Activated CD8-positive, alpha-beta memory T cell treated with anti-CD3 and anti-CD28 coated beads for 36 hours (primary cell): ENCODE data around the gene CRB3. TPM values are rescaled to one million over a fixed set of nuclear protein-coding genes. Genes with fewer than 3 reads are reported as not detected.
"Not testable (repeated sequence)": the region's sequence is repeated elsewhere in the genome, so short reads cannot be mapped to it uniquely, and the experiment has no call there.

ENCODE experiments used
- CTCF ChIA-PET: fragments of 350-600 bp; sonication (Branson Sonifier 250); formaldehyde crosslinking; loops from one replicate; lab custom pipeline; 2021; ENCODE audit warnings: antibody characterized with exemption; lab: Charles Lee
- POLR2A ChIA-PET: fragments of 350-600 bp; sonication (Branson Sonifier 250); formaldehyde crosslinking; loops from one replicate; lab custom pipeline; 2021; ENCODE audit warnings: antibody characterized with exemption; lab: Charles Lee
- total RNA-seq, 2 experiments: library from RNA; stranded (reverse); gene quantifications; one replicate each; pipeline ENCODE4 v1.2.3, GENCODE V29; 2021

CRB3 gene
- total RNA-seq, 2 experiments from 2014 or later = 0.38 to 0.75 TPM

- ChIA-PET CTCF (interaction anchor here (0.9 to 1.6 kb wide), 3 partner anchors 10 to 185 kb away, joined by 3 to 6 read pairs (median 4); no protein-coding TSS in a partner anchor), POLR2A (interaction anchor here (0.6 kb wide), 1 partner anchor 88 kb away, joined by 4 read pairs; no protein-coding TSS in a partner anchor)
Observed at GRCh38 chr19:6500837-6501739, 37.0 kb downstream of the CRB3 start.

GRCh38 chr19:6501740-6502648, 37.9 kb downstream of the CRB3 start, which contains the start of gene TUBB4A:
TUBB4A (minus strand) TSS chr19:6502309; CDS start chr19:6502212, 97 bp downstream.
- POLR2A ChIA-PET = interaction anchor here (0.8 kb wide), 1 partner anchor 21 kb away, joined by 4 read pairs; the partner anchor contains the start of gene DENND1C
- CTCF ChIA-PET = interaction anchor here (0.9 kb wide), 1 partner anchor 362 kb away, joined by 3 read pairs; no protein-coding TSS in a partner anchor

- POLR2A ChIA-PET = interaction anchor here (0.6 kb wide), 2 partner anchors 22 to 87 kb away, joined by 3 read pairs; partner anchors contain the start of gene DENND1C
- CTCF ChIA-PET = interaction anchor here (0.7 to 1.4 kb wide), 7 partner anchors 11 to 359 kb away, joined by 3 to 4 read pairs (median 3); partner anchors contain the start of gene ALKBH7
Observed at GRCh38 chr19:6503407-6504201, 39.5 kb downstream of the CRB3 start.

GRCh38 chr19:6508028-6508771, 44.1 kb downstream of the CRB3 start:
- CTCF ChIA-PET, POLR2A ChIA-PET: not testable (repeated sequence)

- ChIA-PET CTCF (no interaction called here), POLR2A (no interaction called here)
Observed at GRCh38 chr19:6509118-6509971, 45.3 kb downstream of the CRB3 start.

GRCh38 chr19:6510618-6511017, 46.5 kb downstream of the CRB3 start:
- POLR2A ChIA-PET = interaction anchor here (0.5 kb wide), 1 partner anchor 31 kb away, joined by 7 read pairs; no protein-coding TSS in a partner anchor
- CTCF ChIA-PET = interaction anchor here (0.7 kb wide), 1 partner anchor 49 kb away, joined by 3 read pairs; no protein-coding TSS in a partner anchor

- CTCF ChIA-PET = no interaction called here
- POLR2A ChIA-PET = no interaction called here
Observed at GRCh38 chr19:6514089-6514488, 50.0 kb downstream of the CRB3 start.

- POLR2A ChIA-PET = no interaction called here
Observed at GRCh38 chr19:6514926-6515544, 51.0 kb downstream of the CRB3 start.

GRCh38 chr19:6516018-6516658, 52.1 kb downstream of the CRB3 start:
- CTCF ChIA-PET = interaction anchor here (0.6 to 2.2 kb wide), 33 partner anchors 11 to 352 kb away, joined by 3 to 15 read pairs (median 4); partner anchors contain the start of genes DENND1C and TRIP10
- POLR2A ChIA-PET = interaction anchor here (0.6 kb wide), 1 partner anchor 17 kb away, joined by 3 read pairs; no protein-coding TSS in a partner anchor

More at GRCh38 chr19:6514926-6515544, 51.0 kb downstream of the CRB3 start:
- CTCF ChIA-PET = interaction anchor here (0.6 kb wide), 1 partner anchor 65 kb away, joined by 3 read pairs; no protein-coding TSS in a partner anchor

Other genes starting within 250 kb of the CRB3 start
- 10 to 100 TPM; 59.6 to 70.3 TPM for gene MLLT1, start 184.3 kb upstream of the CRB3 start, total RNA-seq
- gene ACER1, start 130.7 kb upstream of the CRB3 start, total RNA-seq = not detected
- 100 to 1,000 TPM; 209 to 212 TPM for gene CLPP, start 102.7 kb upstream of the CRB3 start, total RNA-seq
- 10 to 100 TPM; 28.3 to 33.8 TPM for gene ALKBH7, start 91.5 kb upstream of the CRB3 start, total RNA-seq
- gene PSPN, start 88.3 kb upstream of the CRB3 start, total RNA-seq = 1 to 10 TPM in 1 of 2 experiments, under 1 TPM in 1; 0.99 to 1.2 TPM
- 10 to 100 TPM; 61.5 to 66.6 TPM for gene GTF2F1, start 71.1 kb upstream of the CRB3 start, total RNA-seq
- 100 to 1,000 TPM; 453 to 471 TPM for gene KHSRP, start 39.5 kb upstream of the CRB3 start, total RNA-seq
- under 1 TPM; 0.38 to 0.48 TPM for gene SLC25A41, start 30.5 kb upstream of the CRB3 start, total RNA-seq
- 10 to 100 TPM; 14.2 to 15.3 TPM for gene SLC25A23, start 4.5 kb upstream of the CRB3 start, total RNA-seq
- gene DENND1C, start 17.5 kb downstream of the CRB3 start, total RNA-seq = 10 to 100 TPM; 59.8 to 61.1 TPM
- 1 to 10 TPM; 7.4 to 8.9 TPM for gene TUBB4A, start 38.0 kb downstream of the CRB3 start, total RNA-seq
- 1 to 10 TPM; 5.1 to 6.3 TPM for gene TNFSF9, start 66.8 kb downstream of the CRB3 start, total RNA-seq
- gene CD70, start 126.9 kb downstream of the CRB3 start, total RNA-seq = 10 to 100 TPM; 41.2 to 43.3 TPM
- 100 to 1,000 TPM; 101 to 104 TPM for gene TNFSF14, start 205.9 kb downstream of the CRB3 start, total RNA-seq